HG03521 (cell line): ENCODE results near the gene CATSPER3.
A peak's percentile ranks its signal among the peaks of the same experiment; 100 is the strongest.

Experiments
- ATAC-seq: cut with Tn5 transposase; IDR thresholded peaks from one replicate; pipeline ENCODE4 v1.9.1; 2021; ENCODE audit warnings: mild to moderate bottlenecking, moderate library complexity; ENCODE audit not compliant: unreplicated experiment

Gene CATSPER3

DNA sequence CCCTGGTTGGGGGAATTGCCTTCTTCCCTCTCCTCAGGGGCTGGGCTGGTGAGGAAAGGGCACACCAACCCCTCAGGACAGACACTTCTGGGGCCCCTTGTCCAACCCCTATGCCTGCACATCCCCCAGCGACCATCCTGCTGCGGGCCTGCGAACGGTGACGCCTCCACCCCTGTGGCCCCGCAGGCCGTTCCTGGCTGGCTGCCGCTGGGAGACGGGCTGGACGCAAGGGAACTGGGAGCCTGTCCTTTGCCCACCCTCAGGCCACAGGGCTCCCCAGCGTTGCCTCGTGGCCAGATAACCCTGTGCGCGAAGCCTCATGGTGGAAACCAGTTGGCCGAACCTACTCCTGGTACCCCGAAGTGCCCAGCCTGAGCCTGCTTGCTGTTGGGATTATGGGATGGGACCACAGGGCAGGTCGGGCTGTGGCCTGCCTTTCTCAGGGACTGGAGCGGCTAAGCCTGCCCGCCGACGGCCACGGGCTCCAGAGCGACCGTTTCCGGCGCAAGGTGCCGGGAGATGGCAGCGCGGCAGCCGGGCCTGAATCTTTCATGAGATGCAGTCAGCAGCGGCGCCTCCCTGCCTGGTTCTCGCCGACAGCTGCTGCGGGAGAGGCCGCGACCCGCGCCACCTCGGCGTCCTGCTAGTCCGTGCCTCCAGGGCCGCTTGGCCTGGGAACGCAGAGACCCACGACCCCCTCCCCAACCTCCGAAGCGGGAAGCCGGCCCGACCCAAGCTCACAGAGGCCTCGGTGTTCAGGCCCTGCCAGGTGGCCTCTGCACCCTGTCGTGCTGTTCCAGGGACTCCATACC, 72.8 kb downstream of the CATSPER3 start:
- no peak for ATAC-seq

DNA sequence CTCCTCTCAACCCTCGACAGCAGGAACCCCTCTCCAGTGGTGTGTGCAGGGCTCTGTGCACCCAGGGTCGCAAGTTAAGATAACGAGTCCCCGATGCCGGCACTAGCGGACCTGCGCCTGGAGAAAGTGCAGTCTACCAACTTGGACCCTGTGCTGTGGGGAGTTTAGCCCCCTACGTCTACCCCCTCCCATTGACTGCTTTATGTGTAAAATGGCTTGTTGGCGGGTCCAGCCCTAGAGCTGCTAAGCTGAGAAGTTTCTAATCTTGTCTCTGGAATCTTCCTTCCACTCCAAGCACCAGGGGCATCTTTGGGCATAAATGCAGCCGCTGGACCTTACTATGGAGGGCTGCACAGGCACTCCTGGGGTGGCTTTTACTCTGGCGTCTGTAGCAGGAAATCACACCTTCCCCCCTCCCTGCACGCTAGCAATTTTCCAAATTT, 73.5 kb downstream of the CATSPER3 start:
- no peak for ATAC-seq

DNA sequence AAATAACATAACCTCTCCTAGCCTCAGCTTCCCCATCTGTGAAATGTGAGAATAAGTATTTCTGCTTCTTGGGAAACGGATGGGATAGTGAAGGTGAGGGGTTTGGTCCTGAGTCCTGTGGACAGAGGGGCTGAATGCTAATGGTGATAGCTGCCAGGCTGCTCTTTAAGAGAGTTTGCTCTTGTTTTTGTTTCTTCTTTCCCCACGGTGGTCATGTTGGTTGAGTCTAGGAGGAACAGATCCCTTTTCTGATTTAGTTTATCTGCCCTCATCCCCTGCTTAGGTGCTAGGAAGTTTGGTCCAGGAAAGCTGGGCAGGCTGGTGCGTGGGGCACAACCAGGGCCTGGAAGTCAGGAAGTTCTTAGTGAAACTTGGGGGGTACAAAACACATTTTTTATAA, 74.0 kb downstream of the CATSPER3 start:
- ATAC-seq: no peak

DNA sequence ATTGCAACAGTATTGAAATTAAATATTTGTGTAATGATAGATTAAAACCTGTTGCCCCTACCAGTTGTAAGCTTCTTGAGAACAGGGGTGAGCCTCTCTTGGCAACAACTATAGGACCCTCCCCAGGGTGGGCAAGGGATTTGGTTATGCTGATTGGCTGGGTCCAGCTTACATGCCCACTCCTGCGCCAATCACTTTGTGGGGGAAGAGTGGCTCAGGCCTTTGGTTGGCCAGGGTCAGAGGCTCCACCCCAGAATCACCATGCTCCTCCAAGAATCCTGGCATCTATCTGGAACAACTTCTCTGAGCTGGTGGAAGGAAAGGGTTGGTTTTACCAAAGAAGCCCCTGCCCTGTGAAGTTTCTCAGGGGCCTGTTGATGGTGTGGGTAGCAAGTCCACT, 74.9 kb downstream of the CATSPER3 start:
- no peak for ATAC-seq

DNA sequence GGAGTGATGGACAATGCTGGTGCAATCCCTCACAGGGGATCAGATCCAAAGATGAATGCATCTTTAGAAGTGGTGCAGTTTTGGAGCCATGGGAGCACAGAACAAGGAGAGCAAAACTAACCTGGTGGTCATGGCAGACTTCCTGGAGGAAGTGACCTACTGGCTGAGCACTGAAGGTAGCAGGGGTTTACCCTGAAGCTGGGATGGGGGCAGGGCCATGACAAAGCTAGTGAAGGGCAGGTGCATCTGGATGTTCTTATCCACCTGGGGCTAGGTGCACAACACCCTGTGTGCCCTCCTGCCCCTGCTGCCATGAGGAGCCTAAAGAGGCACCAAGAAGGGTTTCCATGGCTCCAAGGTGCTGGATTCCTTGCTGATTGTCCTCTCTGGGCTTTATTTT, 77.8 kb downstream of the CATSPER3 start:
- no peak for ATAC-seq

DNA sequence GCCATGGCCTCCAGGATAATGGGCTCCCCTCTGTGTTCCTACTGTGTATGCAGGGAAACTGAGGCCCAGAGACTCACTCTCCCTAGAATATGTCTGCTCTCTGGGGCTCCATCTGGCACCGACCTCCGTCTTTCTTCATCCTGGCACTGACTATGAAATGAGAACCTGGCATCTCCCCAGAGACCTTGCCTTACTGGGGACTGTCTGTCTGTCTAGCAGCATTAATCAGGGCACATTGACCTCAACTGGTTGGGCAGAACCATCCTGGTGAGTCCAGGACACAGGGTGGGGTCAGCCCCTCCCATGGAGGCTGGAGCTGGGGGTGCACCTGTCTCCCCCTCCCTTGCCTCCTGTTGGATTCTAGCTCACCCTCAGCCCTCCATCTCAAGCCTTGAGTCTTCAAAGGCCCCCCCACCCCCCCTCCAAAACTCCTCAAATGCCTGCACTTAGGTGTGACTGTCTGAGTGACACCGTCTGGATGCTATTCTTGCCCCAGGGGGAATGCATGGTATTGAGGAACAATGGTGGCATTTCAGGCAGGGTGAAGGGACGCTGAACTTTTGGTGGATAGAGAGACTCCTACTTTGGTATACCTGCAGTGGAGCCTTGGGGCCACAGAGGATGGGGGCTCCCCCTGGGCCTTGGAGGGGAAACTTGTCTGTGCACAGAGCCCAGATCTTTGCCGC, 79.1 kb downstream of the CATSPER3 start:
- no peak for ATAC-seq

DNA sequence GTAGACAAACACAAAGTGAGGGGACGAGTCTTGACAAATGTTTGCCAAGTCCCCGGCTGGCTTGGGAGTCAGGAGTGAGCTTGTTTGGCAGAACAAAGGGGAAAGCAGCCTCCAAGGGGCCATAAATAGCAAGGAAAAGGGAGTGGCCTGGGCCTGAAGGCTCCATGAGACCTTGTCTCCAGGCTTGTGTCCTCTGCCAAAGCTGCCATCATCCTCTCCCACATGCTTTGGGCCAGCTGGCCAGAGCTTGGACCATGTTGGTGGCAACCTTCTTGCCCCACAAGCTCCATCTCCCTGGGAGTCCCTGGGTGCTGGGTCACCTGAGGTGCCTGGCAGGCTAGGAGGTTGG, 79.6 kb downstream of the CATSPER3 start:
- ATAC-seq: no peak

DNA sequence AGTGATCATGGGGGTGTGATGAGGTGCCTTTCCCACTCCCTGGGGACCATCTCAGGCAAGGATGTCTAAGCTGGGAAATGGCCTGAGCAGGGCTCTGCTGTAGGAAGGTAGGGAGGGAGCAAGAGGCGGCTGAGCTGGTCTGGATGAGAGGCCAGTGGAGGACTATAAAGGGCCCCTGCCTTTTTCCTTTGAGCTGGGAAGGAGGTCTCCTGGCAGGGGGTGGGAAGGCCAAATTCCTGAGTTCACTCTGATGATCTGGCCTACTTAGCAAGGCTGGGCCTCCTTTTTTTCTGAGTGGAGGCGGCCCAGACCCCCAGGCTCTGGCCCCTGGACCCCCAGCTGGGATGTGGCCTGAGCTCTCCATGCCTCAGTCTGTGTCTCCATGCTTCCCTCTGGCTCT, 80.6 kb downstream of the CATSPER3 start:
- ATAC-seq: no peak

DNA sequence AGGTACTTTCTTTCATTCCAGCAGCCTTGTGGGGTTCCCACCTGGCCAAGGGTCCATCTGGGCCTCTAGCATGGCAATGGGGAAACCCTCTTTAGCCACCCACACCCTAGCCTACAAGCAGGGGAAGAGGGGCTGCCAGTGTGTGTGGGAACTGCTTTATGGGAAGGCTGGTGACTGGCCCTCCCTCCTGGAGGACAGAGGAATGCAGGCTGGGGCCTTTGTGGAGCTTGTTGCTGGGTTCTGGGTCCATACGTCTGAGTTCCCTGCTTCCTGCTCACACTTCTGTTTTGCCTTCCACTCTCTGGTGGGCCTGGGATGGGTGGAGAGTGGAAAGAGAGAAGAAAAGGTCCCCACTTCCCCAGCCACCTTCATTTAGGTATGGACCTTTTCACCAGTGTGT, 81.2 kb downstream of the CATSPER3 start:
- ATAC-seq: no peak

DNA sequence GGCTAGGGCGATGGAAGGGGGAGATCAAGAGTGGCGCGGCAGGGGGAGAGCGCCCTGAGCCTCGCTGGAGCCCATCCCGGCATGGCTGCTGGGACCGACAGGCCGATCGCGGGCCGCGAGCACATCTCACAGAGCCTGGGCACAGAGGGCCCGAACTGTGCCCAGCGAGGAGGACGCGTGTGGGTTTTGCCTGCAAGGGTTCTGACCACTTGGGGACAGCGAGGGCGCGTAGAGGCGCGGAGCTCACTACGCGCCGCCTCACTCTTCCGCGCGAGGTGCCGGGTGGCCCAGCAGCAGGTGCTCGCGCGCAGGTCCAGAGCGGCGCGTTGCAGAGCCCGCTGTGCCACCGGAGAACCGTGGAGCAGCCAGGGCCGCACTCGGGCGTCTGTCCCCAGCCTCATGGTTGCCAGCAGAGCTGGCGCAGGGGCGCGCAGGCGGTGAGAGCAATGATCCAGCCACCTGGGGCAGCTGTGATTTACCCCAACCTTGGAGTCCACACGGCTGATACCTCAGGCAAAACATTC, 82.6 kb downstream of the CATSPER3 start:
- no peak for ATAC-seq

DNA sequence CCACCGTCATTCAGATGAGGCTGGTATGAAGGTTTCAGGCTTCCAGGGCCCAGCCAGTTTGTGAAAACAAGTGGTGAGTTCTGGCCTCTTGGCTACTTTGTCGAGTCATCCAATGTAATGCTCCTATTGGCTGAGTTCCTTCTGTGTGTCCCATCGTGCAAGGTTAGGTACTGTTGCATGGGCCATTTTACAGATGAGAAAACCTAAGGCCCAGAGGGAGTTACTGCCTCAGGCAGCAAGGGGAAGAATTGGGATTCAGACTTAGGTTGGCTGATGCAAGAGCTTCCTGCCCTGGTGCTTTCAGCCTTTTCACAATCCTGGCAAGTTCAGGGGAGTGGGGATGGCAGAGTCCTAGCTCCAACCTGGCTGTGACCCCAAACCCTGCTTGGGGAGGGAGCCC, 83.7 kb downstream of the CATSPER3 start:
- no peak for ATAC-seq

DNA sequence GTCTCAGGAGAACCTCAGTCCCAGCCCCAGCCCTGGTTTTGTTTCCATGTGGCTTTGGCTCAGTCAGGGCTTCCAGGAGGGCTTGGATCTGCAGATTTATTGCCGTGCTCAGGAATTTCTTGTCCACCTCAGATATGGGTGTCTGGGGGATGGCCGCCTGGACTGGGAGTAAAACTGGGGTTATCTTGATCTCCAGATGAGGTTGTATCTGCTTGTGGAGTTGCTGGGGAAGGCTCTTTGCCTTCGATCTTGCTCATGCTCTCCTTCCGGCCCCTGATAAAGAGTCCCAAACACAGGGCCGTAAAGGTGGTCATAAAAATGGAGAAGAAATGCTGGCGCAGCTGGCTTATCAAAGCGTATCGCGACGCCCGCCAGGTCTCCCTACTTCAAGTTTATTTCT, 84.2 kb downstream of the CATSPER3 start:
- ATAC-seq: no peak

DNA sequence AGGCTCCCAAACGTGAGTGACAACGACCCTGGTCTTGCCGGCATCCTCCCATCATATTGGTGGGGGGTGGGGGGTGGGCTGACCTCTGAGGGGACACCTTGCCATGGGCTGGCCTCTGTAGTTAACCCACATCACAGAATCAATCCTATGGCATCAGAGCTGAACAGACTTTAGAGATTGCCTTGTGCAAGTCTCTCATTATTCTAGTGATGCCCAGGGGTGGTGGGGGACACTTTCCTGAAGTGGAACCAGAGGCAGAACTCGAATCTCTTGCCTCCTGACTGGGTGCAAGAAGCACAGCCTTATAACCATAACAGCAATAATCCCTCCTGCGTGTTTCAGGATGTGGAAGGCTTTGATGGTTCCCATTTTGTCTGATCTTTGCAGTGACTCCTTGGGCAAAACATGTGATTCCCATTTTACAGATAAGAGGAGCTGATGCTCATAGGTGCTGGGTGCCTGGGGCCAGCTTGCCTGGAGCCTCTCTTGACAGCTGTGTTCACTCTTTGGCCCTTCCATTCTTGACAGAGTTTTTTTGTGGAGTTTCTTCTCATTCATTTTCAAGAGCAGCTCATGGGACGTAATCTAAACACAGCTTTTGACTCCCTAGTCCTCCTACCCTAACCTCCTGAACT, 84.9 kb downstream of the CATSPER3 start:
- no peak for ATAC-seq

DNA sequence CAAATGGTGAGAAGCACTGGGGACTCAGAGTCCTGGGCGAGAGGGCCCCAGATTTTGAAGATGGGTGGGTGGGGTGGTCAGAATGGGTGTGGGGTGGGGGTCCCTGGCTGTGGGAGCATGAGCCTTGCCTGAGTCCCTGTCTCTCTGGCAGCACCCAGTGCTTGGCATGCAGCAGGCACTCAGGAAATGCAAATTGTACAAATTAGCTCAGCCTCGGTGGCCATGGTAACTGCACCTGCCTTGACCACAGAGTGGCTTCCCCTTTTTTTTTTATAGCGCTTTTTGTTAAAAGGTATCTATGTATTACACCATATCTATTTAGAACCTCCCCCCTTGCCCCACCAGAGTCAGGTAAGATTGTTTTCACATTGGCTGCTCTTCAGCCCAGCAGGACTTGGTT, 85.6 kb downstream of the CATSPER3 start:
- ATAC-seq: peak; percentile 94

DNA sequence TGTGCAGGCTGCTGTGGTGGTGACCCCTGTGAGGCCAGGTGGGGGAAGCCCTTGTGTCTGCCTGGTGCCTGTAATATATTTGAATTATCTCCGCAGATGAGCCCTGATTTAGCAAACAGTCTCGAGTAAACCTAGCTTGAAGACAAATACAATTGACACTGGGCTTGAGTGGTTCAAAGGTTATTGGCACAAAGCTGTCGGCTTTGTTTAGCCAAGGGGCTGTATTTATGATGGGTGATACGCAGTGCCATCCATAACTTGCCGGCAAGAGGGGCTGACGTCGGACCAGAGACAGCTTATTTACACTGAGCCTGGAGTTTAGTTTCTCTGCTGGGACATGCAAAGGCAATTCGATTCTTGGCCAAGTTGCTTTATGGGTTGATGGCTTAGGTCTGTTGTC, 86.3 kb downstream of the CATSPER3 start:
- no peak for ATAC-seq

DNA sequence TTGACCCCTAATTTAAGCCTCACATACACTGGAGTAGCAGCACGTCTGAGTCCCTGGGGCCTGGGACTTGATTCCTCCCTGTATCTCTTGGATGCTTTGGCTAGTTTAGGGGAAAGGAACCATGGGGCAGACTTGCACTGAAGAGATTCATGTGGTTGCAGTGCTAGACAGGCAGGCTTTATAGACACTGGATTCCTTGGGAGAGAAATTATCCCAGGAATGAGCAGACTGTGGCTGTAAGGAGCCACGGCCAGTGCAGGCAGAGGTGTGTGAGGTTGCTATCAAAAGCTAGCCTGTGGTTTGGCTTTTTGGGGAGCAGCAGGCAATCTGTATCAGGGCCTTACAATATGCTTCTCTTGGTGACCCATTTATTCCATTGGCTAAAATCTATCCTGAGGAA, 86.8 kb downstream of the CATSPER3 start:
- ATAC-seq: no peak

DNA sequence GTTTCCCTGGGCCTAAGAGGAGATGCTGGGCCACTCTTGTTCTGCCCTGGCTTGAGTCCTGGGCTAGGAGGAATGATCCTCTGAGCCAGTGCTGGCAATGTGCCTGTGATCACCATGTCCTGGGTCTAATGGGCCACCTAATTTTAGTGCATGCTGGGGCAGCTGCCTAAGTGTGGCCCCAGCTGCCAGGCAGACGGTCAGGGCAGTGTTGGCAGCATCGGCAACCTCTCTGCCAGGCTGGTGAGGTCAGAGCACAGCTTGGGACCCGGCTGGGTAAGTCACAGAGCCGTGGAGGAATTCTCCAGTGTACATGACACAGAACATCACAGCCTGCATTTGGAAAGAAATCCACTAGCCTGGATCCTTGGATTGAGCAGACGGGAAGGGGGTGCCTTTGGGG, 87.7 kb downstream of the CATSPER3 start:
- ATAC-seq: no peak

DNA sequence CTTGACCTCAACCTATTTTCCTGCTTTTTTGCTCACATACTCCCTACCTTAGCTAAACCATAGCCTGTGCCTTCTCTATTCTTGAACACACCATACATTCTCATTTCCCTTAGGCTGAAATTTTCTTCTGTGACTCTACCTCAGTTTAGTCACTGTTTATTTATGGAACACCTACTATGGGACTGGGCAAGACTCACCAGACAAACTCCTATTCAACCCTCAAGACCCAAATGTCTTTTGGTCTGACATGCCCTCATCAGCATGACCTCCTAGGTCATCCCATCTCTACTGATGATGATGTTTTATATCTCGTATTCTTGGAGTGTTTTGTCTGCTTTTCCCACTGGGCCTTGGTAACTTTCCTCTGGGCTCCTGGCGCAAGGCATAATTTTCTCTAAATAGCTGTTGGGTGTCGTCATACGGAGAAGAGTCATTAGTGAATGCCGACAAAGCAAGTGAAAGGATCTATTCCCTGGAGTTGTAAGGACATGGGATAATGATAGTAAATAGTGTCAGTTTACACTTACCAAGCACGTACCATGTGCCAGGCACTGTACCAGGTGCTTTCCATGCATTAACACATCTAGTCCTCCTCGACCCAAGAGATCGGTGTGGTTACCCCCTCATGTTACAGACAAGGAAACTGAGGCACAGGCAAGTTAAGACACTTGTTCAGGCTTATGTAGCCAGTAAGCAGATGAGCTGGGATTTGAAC, 88.8 kb downstream of the CATSPER3 start:
- no peak for ATAC-seq

DNA sequence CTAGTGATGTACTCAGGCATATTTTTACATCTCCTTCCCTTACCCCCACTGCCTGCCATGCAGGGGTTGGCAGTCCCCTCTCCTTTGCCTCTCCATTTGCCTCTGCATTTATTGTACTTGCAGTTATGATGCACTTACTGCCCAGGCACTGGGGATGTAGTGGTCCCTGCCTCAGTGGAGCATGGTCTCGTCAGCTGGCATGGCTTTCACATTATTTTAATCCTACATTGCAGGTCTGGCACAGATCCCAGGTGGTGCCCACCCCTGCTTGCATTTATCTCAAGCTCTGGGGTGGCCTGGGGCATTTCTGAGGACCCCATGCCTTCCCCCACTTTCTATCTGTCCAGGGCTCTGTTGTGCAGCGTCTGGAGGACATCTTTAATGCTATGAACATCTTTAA, 89.5 kb downstream of the CATSPER3 start:
- ATAC-seq: no peak

DNA sequence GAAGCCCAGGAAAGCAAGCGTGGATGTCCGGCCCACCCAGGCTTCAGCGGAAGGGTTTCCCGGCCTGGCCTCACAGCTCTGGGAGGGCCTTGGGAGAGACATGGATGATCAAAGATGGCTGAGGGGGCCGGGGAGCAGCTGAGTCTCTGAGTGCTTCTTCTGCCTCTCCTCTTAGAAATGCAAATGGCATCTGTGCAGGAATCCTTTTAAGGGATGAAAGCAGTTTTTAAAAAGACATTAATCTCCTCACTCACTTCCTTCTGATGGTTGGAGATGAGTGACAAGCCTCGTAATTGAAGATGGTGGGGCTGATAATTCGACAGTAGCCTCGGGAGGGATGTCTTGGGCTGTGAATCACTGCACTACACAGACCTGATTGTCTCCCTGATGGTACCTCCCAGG, 90.6 kb downstream of the CATSPER3 start:
- ATAC-seq: no peak
